Gastrocnemius medialis (tissue), 4 donors: ENCODE data around the gene B3GNT4. TPM values are rescaled to one million over a fixed set of nuclear protein-coding genes. Genes with fewer than 3 reads are reported as not detected.

Source experiments
- ATAC-seq, 2 donors: fragments of 150-250 bp; one replicate each; pipeline ENCODE4 v1.9.1; 2016
- DNase-seq, 2 donors: peaks; one replicate each; pipeline ENCODE4 v3.0.0-alpha.2; 2019
- H3K27ac ChIP-seq, 4 donors: fragments of 200-600 bp; sonication (generic); 1 replicate in 1 of 4; 2 replicates in 3 of 4; pipeline ENCODE4 v1.5.1; 2016 to 2018; ENCODE audit warnings: mild to moderate bottlenecking in 2 of 4, moderate library complexity in 1 of 4
- H3K27me3 ChIP-seq, 3 donors: fragments of 200-600 bp; sonication (generic) in 2 of 3; 1 replicate in 1 of 3; 2 replicates in 2 of 3; pipeline versions ENCODE4 v1.5.1 to v1.6.0; 2016 to 2019; ENCODE audit warnings: mild to moderate bottlenecking in 1 of 3, moderate library complexity in 1 of 3
- H3K36me3 ChIP-seq, 2 donors: fragments of 200-600 bp; sonication (generic) in 1 of 2; one replicate each; pipeline ENCODE4 v1.5.1; 2017 to 2018
- H3K4me1 ChIP-seq, 2 donors: fragments of 200-600 bp; sonication (generic) in 1 of 2; one replicate each; pipeline ENCODE4 v1.5.1; 2016 to 2017; ENCODE audit warnings: mild to moderate bottlenecking in 2 of 2
- H3K4me3 ChIP-seq, 4 donors: fragments of 200-600 bp; sonication (generic) in 3 of 4; 1 replicate in 1 of 4; 2 replicates in 3 of 4; pipeline ENCODE4 v1.5.1; 2016 to 2019; ENCODE audit warnings: mild to moderate bottlenecking in 2 of 4
- H3K9me3 ChIP-seq, 3 donors: fragments of 200-600 bp; sonication (generic) in 2 of 3; 1 replicate in 1 of 3; 2 replicates in 2 of 3; pipeline ENCODE4 v1.5.1; 2016 to 2019
- POLR2A ChIP-seq, 2 donors: fragments of 450-650 bp; IDR thresholded peaks; one replicate each; pipeline ENCODE4 v1.6.1; 2017; ENCODE audit warnings: antibody characterized with exemption in 2 of 2, mild to moderate bottlenecking in 2 of 2, moderate library complexity in 2 of 2
- in situ Hi-C, 4 donors: fragments of 200-750 bp; cut with MboI; loops; one replicate each; pipeline versions ENCODE4 v1.15.0 to v1.8.0; 2017; ENCODE audit warnings: low sequenced_read_pairs in 4 of 4
- intact Hi-C: fragments of 100-400 bp; cut with DNase I; formaldehyde crosslinking; loops from one replicate; pipeline ENCODE4 v1.15.1; 2023; ENCODE audit warnings: low total_unique reads
- total RNA-seq, 4 donors: library from RNA; depleted of rRNA; stranded (reverse); fragments of >200 nt; gene quantifications; one replicate each; pipeline versions ENCODE4 v1.1.0 to v1.2.3, GENCODE V29; 2016
- TF ChIP-seq, protein P1 (sequence below), 5 experiments: fragments of 450-650 bp in 3 of 5; fragments of 200-600 bp in 2 of 5; sonication (generic) in 2 of 5; IDR thresholded peaks in 4 of 5; conservative IDR thresholded peaks in 1 of 5; 1 replicate in 4 of 5; 2 replicates in 1 of 5; pipeline ENCODE4 v1.5.1; 2016 to 2019; ENCODE audit warnings: antibody characterized with exemption in 5 of 5, mild to moderate bottlenecking in 3 of 5, moderate library complexity in 3 of 5

The B3GNT4 gene
- total RNA-seq, 4 donors from 2014 or later: not detected

DNA sequence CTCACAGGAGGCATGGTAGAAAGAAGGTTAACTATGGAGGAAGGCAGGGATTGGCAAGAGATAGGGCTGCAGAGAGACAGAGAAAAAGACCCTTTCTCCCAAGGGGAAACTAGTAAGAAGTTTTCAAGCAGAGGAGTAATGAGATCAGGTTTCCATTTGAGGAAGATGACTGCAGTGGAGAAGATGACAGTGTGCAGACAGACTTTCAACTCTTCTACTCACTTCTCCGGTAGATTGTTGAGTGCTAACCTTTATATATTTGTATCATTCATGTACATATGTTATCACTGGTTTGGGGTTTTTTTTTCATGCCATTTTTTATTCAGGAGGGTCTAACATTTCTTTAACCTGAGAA lies 5.9 kb upstream of the B3GNT4 start:
- Histone ChIP-seq H3K36me3 (no peaks in the 10 kb centered on the region), H3K27ac (no peak overlapping the region), H3K27me3 (peaks cover 11 to 30% (median 15%) of the 10 kb centered on the region in 3 donors), H3K4me1 (no peaks in the 10 kb centered on the region), H3K4me3 (no peak overlapping the region), H3K9me3 (no peaks in the 10 kb centered on the region)
- DNase-seq (no peak), ATAC-seq (no peak)
- intact Hi-C loops: loop anchor here (10.0 kb wide), 1 partner anchor 283 kb away; the partner anchor contains the start of gene CFAP251
- in situ Hi-C loops: loop anchor here in 1 of 4 donors (10.0 kb wide), 2 partner anchors 63 to 153 kb away; no protein-coding TSS in a partner anchor
- no peak for TF ChIP-seq POLR2A (IDR thresholded peaks at IDR 0.05)
- TF ChIP-seq, protein P1, sequence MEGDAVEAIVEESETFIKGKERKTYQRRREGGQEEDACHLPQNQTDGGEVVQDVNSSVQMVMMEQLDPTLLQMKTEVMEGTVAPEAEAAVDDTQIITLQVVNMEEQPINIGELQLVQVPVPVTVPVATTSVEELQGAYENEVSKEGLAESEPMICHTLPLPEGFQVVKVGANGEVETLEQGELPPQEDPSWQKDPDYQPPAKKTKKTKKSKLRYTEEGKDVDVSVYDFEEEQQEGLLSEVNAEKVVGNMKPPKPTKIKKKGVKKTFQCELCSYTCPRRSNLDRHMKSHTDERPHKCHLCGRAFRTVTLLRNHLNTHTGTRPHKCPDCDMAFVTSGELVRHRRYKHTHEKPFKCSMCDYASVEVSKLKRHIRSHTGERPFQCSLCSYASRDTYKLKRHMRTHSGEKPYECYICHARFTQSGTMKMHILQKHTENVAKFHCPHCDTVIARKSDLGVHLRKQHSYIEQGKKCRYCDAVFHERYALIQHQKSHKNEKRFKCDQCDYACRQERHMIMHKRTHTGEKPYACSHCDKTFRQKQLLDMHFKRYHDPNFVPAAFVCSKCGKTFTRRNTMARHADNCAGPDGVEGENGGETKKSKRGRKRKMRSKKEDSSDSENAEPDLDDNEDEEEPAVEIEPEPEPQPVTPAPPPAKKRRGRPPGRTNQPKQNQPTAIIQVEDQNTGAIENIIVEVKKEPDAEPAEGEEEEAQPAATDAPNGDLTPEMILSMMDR (IDR thresholded peaks at IDR 0.05 in 4 of 5, conservative IDR thresholded peaks at IDR 0.05 in 1 of 5): no peak

DNA sequence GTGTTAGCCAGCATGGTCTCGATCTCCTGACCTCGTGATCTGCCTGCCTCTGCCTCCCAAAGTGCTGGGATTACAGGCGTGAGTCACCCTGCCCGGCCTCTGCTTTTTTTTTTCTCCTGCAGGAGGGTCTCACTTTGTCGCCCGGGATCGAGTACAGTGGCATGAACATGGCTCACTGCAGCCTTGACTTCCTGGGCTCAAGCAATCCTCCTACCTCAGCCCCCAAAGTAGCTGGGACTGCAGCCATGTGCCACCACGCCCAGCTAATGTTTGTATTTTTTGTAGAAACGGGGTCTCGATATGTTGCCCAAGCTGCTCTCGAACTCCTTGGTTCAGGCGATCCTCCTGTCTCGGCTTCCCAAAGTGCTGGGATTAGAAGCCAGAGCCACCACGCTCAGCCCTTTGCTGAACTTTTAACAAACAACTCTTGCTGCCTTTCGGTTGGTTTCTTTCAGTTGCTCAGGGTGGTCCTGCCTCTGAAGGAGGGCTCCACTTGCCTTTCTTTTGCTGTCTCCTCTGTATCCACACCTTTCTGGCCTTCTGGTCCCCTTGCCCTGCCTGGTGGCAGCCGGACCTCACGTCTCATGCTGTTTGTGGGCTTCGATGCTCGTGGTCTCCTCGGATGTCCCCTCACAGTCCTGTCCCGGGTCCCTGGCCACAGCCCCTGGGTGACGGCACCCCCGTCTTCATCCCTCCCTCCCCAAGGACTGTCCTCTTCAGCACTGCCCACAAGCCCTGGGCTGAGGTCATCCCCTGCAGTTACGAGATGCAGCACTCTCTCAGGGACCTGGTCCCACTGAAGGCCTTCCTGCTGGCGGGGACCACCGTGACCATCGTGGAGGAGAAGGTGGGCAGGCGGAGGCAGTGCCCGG lies 3.8 kb upstream of the B3GNT4 start:
- ATAC-seq: no peak
- peaks cover 30 to 51% (median 31%) of the 10 kb centered on the region in 3 donors for H3K27me3 ChIP-seq
- intact Hi-C loops: loop anchor here (10.0 kb wide), 1 partner anchor 285 kb away; the partner anchor contains the start of gene CFAP251

DNA sequence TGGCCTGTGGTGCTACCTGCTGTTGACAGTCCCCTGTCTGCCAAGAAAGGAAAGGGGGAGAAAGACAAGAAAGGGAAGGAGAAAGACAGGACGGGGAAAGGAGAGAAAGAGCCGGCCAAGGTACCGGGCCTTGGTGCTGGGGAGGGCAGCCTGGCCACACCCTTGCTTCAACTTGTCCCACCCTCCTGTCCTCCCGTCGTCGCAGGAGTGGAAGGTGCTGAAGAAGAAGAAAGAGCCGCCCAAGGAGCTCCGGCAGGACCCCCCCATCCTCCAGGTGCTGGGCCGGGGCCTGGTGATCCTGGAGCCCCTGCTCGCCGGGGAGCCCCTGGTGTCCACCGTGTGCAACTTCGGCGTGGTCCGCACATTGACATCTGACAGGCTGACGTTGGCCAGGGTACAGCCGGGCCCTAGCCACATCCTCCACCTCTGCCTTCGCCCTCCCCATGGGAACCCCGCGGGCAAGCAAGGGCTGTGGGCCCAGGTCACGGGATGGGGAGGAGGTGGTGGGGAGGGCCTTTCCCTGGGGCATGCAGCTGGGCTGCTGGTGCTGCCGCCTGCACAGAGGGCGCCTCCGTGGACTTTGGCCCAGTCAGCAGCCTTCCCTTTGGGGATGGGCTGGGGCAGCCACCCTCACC lies 2.9 kb upstream of the B3GNT4 start:
- ATAC-seq: no peak
- intact Hi-C loops: no loop called here

More for the DNA sequence above, 3.8 kb upstream of the B3GNT4 start:
- Histone ChIP-seq H3K4me1 (peaks cover 0 to 6% of the 10 kb centered on the region in 2 donors), H3K9me3 (no peaks in the 10 kb centered on the region), H3K4me3 (no peak overlapping the region), H3K27ac (no peak overlapping the region), H3K36me3 (no peaks in the 10 kb centered on the region)
- TF ChIP-seq POLR2A (IDR thresholded peaks at IDR 0.05): no peak
- TF ChIP-seq, protein P1 (IDR thresholded peaks at IDR 0.05 in 4 of 5, conservative IDR thresholded peaks at IDR 0.05 in 1 of 5): no peak
- DNase-seq: no peak
- in situ Hi-C loops: loop anchor here in 1 of 4 donors (10.0 kb wide), 2 partner anchors 65 to 155 kb away; no protein-coding TSS in a partner anchor

DNA sequence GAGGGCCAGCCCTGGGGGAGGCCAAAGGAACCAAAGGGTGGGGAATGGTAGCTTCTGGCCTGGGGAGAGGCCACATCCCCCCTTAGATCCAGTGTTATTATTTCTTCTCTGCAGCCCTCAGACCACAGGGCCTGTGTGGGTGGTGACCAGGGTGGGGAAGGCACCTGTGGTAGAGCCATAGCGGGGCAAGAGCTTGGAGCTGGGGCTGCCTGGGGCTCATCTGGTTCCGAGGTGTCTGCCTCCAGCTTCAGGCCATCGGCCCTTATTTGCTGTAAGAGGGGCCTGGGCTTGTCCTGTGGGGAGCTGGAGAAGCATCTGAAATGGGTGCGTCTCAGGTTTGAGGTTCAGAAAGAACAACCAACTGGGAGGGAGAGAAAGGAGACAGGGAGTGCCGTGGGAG lies 2.1 kb upstream of the B3GNT4 start:
- Histone ChIP-seq H3K4me1 (peaks cover 0 to 6% of the 10 kb centered on the region in 2 donors), H3K9me3 (no peaks in the 10 kb centered on the region), H3K4me3 (no peak overlapping the region), H3K27me3 (peaks cover 44 to 61% (median 46%) of the 10 kb centered on the region in 3 donors), H3K36me3 (no peaks in the 10 kb centered on the region), H3K27ac (no peak overlapping the region)
- ATAC-seq (no peak), DNase-seq (no peak)
- in situ Hi-C loops: no loop called here
- TF ChIP-seq, protein P1 (IDR thresholded peaks at IDR 0.05 in 4 of 5, conservative IDR thresholded peaks at IDR 0.05 in 1 of 5): no peak
- TF ChIP-seq POLR2A (IDR thresholded peaks at IDR 0.05): no peak
- intact Hi-C loops: no loop called here

More for the DNA sequence above, 2.9 kb upstream of the B3GNT4 start:
- H3K27ac ChIP-seq: no peak overlapping the region
- TF ChIP-seq POLR2A (IDR thresholded peaks at IDR 0.05): no peak
- TF ChIP-seq, protein P1 (IDR thresholded peaks at IDR 0.05 in 4 of 5, conservative IDR thresholded peaks at IDR 0.05 in 1 of 5): no peak
- DNase-seq: no peak
- H3K36me3 ChIP-seq: no peaks in the 10 kb centered on the region
- H3K4me1 ChIP-seq: peaks cover 0 to 6% of the 10 kb centered on the region in 2 donors
- H3K9me3 ChIP-seq: no peaks in the 10 kb centered on the region
- H3K4me3 ChIP-seq: no peak overlapping the region
- in situ Hi-C loops: no loop called here
- H3K27me3 ChIP-seq: peaks cover 39 to 60% (median 40%) of the 10 kb centered on the region in 3 donors
